SK-N-SH treated with all-trans-retinoic acid at 6 μM for 48 hours (cell line): ENCODE results near the gene ITCH.

Experiments used
- ARNTL ChIP-seq: fragments of 450-650 bp; formaldehyde crosslinking; IDR thresholded peaks from 2 replicates; pipeline ENCODE4 v1.5.0; 2020; ENCODE audit warnings: low read depth, mild to moderate bottlenecking, moderate library complexity, borderline replicate concordance
- RARB ChIP-seq: fragments of 250-450 bp; sonication (Bioruptor Pico); IDR thresholded peaks from 2 replicates; pipeline ENCODE4 v1.8.0; 2021; ENCODE audit warnings: mild to moderate bottlenecking, moderate library complexity
- TOX ChIP-seq: fragments of 250-450 bp; sonication (Bioruptor Pico); IDR thresholded peaks from 2 replicates; pipeline ENCODE4 v1.8.0; 2021; ENCODE audit warnings: mild to moderate bottlenecking, moderate library complexity, borderline replicate concordance
- ZFP3 ChIP-seq: fragments of 250-450 bp; sonication (Bioruptor Pico); IDR thresholded peaks from 2 replicates; pipeline ENCODE4 v1.5.0; 2020; ENCODE audit warnings: mild to moderate bottlenecking, moderate library complexity
- ZNF565 ChIP-seq: fragments of 450-650 bp; formaldehyde crosslinking; conservative IDR thresholded peaks from 2 replicates; pipeline ENCODE4 v1.5.0; 2020; ENCODE audit warnings: low read depth, mild to moderate bottlenecking, moderate library complexity
- ZNF8 ChIP-seq: fragments of 450-650 bp; formaldehyde crosslinking; IDR thresholded peaks from 2 replicates; pipeline ENCODE4 v1.5.0; 2020; ENCODE audit warnings: mild to moderate bottlenecking, moderate library complexity
- TF ChIP-seq, protein P1 (sequence below): fragments of 250-450 bp; sonication (Bioruptor Pico); IDR thresholded peaks from 2 replicates; pipeline ENCODE4 v1.5.1; 2020; ENCODE audit warnings: low read depth, mild to moderate bottlenecking, moderate library complexity
- TF ChIP-seq, protein P2 (sequence below): fragments of 250-450 bp; sonication (Bioruptor Pico); IDR thresholded peaks from 2 replicates; pipeline ENCODE4 v1.8.0; 2020; ENCODE audit warnings: mild to moderate bottlenecking, moderate library complexity, borderline replicate concordance

DNA sequence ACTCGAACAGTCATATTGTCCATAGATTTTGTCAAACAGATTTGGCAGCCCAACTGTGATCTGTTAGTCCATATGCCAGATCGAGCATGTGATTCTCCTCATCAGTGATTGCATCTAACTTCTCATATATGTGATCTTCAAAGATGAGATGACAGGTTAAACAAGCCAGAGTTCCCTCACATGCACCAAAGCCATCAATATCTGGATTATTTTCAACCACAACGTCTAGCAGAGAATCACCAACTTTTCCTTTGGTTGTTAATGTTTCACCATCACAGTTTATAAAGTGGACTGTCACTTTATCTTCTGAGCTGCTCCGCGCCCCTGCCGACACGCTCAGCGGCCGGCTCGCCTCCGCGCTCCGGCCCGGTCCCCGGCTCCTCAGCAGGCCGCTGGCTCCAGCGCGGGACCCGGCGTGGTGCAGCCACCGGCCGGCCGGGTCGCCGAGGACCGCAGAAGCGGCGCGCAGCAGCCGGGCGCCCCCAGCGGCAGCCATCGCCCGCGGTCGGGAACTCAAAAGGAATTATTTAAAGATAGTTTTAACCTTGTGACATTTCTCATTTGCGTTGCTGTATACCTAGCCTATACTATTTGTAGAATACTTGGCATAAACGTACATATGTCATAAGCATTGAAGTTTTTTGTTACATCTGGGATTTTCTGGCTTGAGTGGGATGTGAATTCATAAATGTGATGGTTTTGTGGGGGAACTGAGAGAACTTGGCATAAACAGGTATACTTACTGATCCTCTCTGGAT is 113.1 kb downstream of the ITCH start:
- TF ChIP-seq ZNF565 (CRISPR knock-in tag) (no peak), ZFP3 (no peak), TOX (no peak), RARB (CRISPR knock-in tag) (no peak), ZNF8 (no peak), ARNTL (CRISPR knock-in tag) (no peak)
- TF ChIP-seq, protein P1, sequence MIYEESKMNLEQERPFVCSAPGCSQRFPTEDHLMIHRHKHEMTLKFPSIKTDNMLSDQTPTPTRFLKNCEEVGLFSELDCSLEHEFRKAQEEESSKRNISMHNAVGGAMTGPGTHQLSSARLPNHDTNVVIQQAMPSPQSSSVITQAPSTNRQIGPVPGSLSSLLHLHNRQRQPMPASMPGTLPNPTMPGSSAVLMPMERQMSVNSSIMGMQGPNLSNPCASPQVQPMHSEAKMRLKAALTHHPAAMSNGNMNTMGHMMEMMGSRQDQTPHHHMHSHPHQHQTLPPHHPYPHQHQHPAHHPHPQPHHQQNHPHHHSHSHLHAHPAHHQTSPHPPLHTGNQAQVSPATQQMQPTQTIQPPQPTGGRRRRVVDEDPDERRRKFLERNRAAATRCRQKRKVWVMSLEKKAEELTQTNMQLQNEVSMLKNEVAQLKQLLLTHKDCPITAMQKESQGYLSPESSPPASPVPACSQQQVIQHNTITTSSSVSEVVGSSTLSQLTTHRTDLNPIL (CRISPR knock-in tag): no peak
- TF ChIP-seq, protein P2, sequence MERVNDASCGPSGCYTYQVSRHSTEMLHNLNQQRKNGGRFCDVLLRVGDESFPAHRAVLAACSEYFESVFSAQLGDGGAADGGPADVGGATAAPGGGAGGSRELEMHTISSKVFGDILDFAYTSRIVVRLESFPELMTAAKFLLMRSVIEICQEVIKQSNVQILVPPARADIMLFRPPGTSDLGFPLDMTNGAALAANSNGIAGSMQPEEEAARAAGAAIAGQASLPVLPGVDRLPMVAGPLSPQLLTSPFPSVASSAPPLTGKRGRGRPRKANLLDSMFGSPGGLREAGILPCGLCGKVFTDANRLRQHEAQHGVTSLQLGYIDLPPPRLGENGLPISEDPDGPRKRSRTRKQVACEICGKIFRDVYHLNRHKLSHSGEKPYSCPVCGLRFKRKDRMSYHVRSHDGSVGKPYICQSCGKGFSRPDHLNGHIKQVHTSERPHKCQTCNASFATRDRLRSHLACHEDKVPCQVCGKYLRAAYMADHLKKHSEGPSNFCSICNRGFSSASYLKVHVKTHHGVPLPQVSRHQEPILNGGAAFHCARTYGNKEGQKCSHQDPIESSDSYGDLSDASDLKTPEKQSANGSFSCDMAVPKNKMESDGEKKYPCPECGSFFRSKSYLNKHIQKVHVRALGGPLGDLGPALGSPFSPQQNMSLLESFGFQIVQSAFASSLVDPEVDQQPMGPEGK (CRISPR knock-in tag): no peak
